Fibroblast of the aortic adventitia (primary cell): Measurements from ENCODE around the gene NSUN5. TPM values are rescaled to one million over a fixed set of nuclear protein-coding genes. Genes with fewer than 3 reads are reported as not detected.

Experiments
- DNase-seq: peaks from one replicate; pipeline ENCODE4 v3.0.0-alpha.2; 2010; ENCODE audit warnings: low read depth
- H3K4me3 ChIP-seq: 2 replicates; pipeline ENCODE4 v1.5.1; 2011; ENCODE audit warnings: low read depth, mild to moderate bottlenecking, control low read depth, low read length, moderate library complexity
- CTCF ChIP-seq: IDR thresholded peaks from 2 replicates; pipeline ENCODE4 v1.5.1; 2011; ENCODE audit warnings: mild to moderate bottlenecking, low read length, control low read depth, inconsistent platforms; ENCODE audit not compliant: insufficient read depth
- total RNA-seq: library from RNA; depleted of rRNA; stranded (reverse); fragments of >200 nt; gene quantifications from 2 replicates; pipeline ENCODE4 v1.2.3, GENCODE V29; 2012; ENCODE audit warnings: low replicate concordance

The NSUN5 gene
- total RNA-seq, 1 donor = 16.7 TPM

GRCh38 chr7:73351447-73352167, 43.0 kb upstream of the NSUN5 start:
- no peak for DNase-seq
- H3K4me3 ChIP-seq = no peak overlapping the region
- TF ChIP-seq CTCF = no peak

- TF ChIP-seq CTCF = no peak
- DNase-seq = no peak
- H3K4me3 ChIP-seq = no peak overlapping the region
These were observed 41.9 kb upstream of the NSUN5 start for GRCh38 chr7:73350306-73351068.

- TF ChIP-seq CTCF = no peak
- no peak overlapping the region for H3K4me3 ChIP-seq
- no peak for DNase-seq
These were observed 41.1 kb upstream of the NSUN5 start for GRCh38 chr7:73349763-73350162.

GRCh38 chr7:73345951-73346350, 37.3 kb upstream of the NSUN5 start:
- no peak for DNase-seq
- H3K4me3 ChIP-seq = no peak overlapping the region
- no peak for TF ChIP-seq CTCF

GRCh38 chr7:73345538-73345937, 36.9 kb upstream of the NSUN5 start:
- DNase-seq = no peak
- TF ChIP-seq CTCF = no peak
- H3K4me3 ChIP-seq = no peak overlapping the region

GRCh38 chr7:73343671-73344380, 35.2 kb upstream of the NSUN5 start:
- H3K4me3 ChIP-seq = no peak overlapping the region
- TF ChIP-seq CTCF = no peak
- DNase-seq = no peak
